ENCODE measurements around the gene TCIRG1.

DNA sequence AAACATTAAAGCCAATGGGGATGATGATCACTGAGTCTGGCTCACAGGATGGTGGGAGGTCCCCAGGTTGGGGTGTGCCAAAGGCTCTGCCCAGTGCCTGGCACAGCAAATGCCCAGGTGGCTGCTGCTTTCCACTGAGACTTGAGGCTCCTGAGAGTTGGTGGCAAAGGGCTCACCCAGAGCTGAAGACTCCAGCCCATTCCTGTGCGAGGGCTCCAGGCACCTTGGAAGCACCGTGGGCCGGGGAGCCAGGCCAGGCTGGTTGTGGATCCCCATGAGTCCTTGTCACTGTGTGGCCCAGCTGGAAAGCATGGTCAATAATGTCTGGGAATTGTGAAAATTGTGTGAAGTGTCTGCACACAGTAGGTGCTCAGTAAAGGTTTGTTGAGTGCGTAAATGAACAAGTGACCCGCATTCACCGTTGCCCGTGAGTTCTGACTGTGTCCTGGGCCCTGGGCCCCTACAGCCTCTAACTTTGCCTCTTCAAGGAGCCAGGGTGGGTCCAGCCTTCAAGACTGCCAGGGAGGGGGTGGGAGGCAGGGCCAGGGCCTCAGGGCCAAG lies 32.1 kb upstream of the TCIRG1 start:
- TF ChIP-seq, protein P1, sequence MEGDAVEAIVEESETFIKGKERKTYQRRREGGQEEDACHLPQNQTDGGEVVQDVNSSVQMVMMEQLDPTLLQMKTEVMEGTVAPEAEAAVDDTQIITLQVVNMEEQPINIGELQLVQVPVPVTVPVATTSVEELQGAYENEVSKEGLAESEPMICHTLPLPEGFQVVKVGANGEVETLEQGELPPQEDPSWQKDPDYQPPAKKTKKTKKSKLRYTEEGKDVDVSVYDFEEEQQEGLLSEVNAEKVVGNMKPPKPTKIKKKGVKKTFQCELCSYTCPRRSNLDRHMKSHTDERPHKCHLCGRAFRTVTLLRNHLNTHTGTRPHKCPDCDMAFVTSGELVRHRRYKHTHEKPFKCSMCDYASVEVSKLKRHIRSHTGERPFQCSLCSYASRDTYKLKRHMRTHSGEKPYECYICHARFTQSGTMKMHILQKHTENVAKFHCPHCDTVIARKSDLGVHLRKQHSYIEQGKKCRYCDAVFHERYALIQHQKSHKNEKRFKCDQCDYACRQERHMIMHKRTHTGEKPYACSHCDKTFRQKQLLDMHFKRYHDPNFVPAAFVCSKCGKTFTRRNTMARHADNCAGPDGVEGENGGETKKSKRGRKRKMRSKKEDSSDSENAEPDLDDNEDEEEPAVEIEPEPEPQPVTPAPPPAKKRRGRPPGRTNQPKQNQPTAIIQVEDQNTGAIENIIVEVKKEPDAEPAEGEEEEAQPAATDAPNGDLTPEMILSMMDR (IDR thresholded peaks at IDR 0.05; ENCODE audit: low read length): no peak
- TF ChIP-seq EZH2phosphoT487 (IDR thresholded peaks at IDR 0.05; ENCODE audit: low read length): no peak
